NCI-H1436 (cell line): ENCODE data around the gene SPINK6.

Experiments
- DNase-seq: peaks from one replicate; lab custom pipeline; 2025; lab: John Stamatoyannopoulos, UW

Gene SPINK6

GRCh38 chr5:148202531-148203203 lies at the start of gene SPINK6:
SPINK6 (plus strand) TSS chr5:148203042; CDS start chr5:148203097, 55 bp downstream.
- DNase-seq = no peak

- DNase-seq = no peak
Observed at GRCh38 chr5:148156609-148157008, 46.2 kb upstream of the SPINK6 start.

GRCh38 chr5:148162038-148162437 lies 40.8 kb upstream of the SPINK6 start:
- no peak for DNase-seq

- no peak for DNase-seq
Observed at GRCh38 chr5:148163345-148163744, 39.5 kb upstream of the SPINK6 start.

GRCh38 chr5:148166550-148167283 lies 36.1 kb upstream of the SPINK6 start:
- no peak for DNase-seq

GRCh38 chr5:148168246-148168645 lies 34.6 kb upstream of the SPINK6 start, which contains the start of gene SPINK14:
SPINK14 (plus strand) TSS chr5:148168546; CDS start chr5:148169733, 1,187 bp downstream.
- no peak for DNase-seq

- no peak for DNase-seq
Observed at GRCh38 chr5:148172377-148172776, 30.5 kb upstream of the SPINK6 start.

GRCh38 chr5:148176480-148176879 lies 26.4 kb upstream of the SPINK6 start:
- no peak for DNase-seq

- no peak for DNase-seq
Observed at GRCh38 chr5:148177207-148177606, 25.6 kb upstream of the SPINK6 start.

GRCh38 chr5:148179234-148179824 lies 23.5 kb upstream of the SPINK6 start:
- peak; percentile 73 for DNase-seq

- no peak for DNase-seq
Observed at GRCh38 chr5:148186248-148187003, 16.4 kb upstream of the SPINK6 start.

GRCh38 chr5:148191010-148191409 lies 11.8 kb upstream of the SPINK6 start:
- no peak for DNase-seq

- no peak for DNase-seq
Observed at GRCh38 chr5:148193202-148193601, 9.6 kb upstream of the SPINK6 start.

- no peak for DNase-seq
Observed at GRCh38 chr5:148201151-148201550, 1.7 kb upstream of the SPINK6 start.

GRCh38 chr5:148205044-148205806 lies 2.4 kb downstream of the SPINK6 start:
- no peak for DNase-seq

- DNase-seq = no peak
Observed at GRCh38 chr5:148205865-148206264, 3.0 kb downstream of the SPINK6 start.

GRCh38 chr5:148206620-148207019 lies 3.8 kb downstream of the SPINK6 start:
- DNase-seq = no peak

GRCh38 chr5:148208226-148208625 lies 5.4 kb downstream of the SPINK6 start:
- no peak for DNase-seq

GRCh38 chr5:148209151-148209770 lies 6.4 kb downstream of the SPINK6 start:
- peak; percentile 33 for DNase-seq

- DNase-seq = no peak
Observed at GRCh38 chr5:148214665-148215185, 11.9 kb downstream of the SPINK6 start.

GRCh38 chr5:148221508-148221907 lies 18.7 kb downstream of the SPINK6 start:
- no peak for DNase-seq
